ENCODE results near the gene PGAP6. TPM values are rescaled to one million over a fixed set of nuclear protein-coding genes. Genes with fewer than 3 reads are reported as not detected.

The PGAP6 gene
- total and polyA plus RNA-seq, 2 donors (not counting 1 experiment from before 2014, with no cell fraction given), result 46.2 to 82.7 TPM

DNA sequence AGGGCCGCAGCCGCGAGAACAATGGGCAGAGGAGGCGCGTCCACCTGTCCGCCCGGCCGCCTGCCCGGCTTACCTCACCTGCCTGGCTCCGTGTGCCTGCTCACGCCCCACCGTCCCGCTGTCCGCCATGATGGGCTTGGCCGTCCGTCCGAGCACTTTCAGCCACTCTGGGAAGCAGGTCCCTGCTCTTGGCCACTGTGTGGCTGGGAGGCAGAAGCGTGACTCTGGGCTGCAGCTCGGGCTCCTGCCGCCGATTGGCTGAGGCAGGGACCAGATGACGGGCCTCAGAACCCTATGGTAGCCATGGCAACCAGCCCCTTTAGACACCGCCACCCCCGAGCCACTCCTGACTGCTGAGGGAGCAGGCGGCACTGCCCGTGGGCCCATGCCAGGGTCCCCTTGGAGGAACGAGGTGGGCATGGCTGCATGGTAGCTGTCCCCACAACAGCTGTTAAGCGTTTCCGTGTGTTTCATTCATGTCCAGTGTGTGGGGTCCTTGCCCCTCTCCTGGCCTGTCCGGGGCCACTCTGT, 20.4 kb downstream of the PGAP6 start:
- H3K9me3 ChIP-seq (ENCODE audit: control insufficient read depth, insufficient read depth, low read depth, low read length), result no peaks in the 10 kb centered on the region
- H3K27me3 ChIP-seq (ENCODE audit: control insufficient read depth, insufficient read depth, low read length), result no peaks in the 10 kb centered on the region
- H3K79me2 ChIP-seq (ENCODE audit: control insufficient read depth, insufficient read depth, low read length), result no peaks in the 10 kb centered on the region
- H4K20me1 ChIP-seq (ENCODE audit: control insufficient read depth, extremely low read depth, insufficient read depth, low read length), result no peaks in the 10 kb centered on the region
- no peak overlapping the region for H3K4me3 ChIP-seq (replicated peaks in 1 of 4; ENCODE audit: control extremely low read depth in 1 of 4, insufficient read depth in 1 of 4, low read depth in 3 of 4, low read length in 4 of 4)
- no peak for DNase-seq (ENCODE audit: low read depth in 2 of 2)
- H2AFZ ChIP-seq (ENCODE audit: low read length), result no peak overlapping the region
- peaks cover 2% of the 10 kb centered on the region for H3K36me3 ChIP-seq (ENCODE audit: control insufficient read depth, insufficient read depth, low read length)
- no peak overlapping the region for H3K9ac ChIP-seq (ENCODE audit: insufficient read depth, low read length)
- no peak overlapping the region for H3K4me2 ChIP-seq (ENCODE audit: extremely low read depth, insufficient read depth, low read length)
- no peak for TF ChIP-seq EZH2 (IDR thresholded peaks at IDR 0.05; ENCODE audit: low read length, missing control alignments)
- TF ChIP-seq, protein P1, sequence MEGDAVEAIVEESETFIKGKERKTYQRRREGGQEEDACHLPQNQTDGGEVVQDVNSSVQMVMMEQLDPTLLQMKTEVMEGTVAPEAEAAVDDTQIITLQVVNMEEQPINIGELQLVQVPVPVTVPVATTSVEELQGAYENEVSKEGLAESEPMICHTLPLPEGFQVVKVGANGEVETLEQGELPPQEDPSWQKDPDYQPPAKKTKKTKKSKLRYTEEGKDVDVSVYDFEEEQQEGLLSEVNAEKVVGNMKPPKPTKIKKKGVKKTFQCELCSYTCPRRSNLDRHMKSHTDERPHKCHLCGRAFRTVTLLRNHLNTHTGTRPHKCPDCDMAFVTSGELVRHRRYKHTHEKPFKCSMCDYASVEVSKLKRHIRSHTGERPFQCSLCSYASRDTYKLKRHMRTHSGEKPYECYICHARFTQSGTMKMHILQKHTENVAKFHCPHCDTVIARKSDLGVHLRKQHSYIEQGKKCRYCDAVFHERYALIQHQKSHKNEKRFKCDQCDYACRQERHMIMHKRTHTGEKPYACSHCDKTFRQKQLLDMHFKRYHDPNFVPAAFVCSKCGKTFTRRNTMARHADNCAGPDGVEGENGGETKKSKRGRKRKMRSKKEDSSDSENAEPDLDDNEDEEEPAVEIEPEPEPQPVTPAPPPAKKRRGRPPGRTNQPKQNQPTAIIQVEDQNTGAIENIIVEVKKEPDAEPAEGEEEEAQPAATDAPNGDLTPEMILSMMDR (conservative IDR thresholded peaks at IDR 0.05 in 1 of 2, IDR thresholded peaks at IDR 0.05 in 1 of 2; ENCODE audit: low read depth in 1 of 2, low read length in 2 of 2), result no peak
- H3K27ac ChIP-seq (ENCODE audit: insufficient read depth, low read length), result no peak overlapping the region
- H3K4me1 ChIP-seq (ENCODE audit: control insufficient read depth, extremely low read depth, insufficient read depth, low read length), result no peaks in the 10 kb centered on the region

GRCh38 chr16:360698-361336, 21.0 kb downstream of the PGAP6 start:
- no peak for DNase-seq (ENCODE audit: low read depth in 2 of 2)
- no peak overlapping the region for H3K4me3 ChIP-seq (replicated peaks in 1 of 4; ENCODE audit: control extremely low read depth in 1 of 4, insufficient read depth in 1 of 4, low read depth in 3 of 4, low read length in 4 of 4)
- no peaks in the 10 kb centered on the region for H3K36me3 ChIP-seq (ENCODE audit: control insufficient read depth, insufficient read depth, low read length)
- H3K9ac ChIP-seq (ENCODE audit: insufficient read depth, low read length), result no peak overlapping the region
- H3K4me2 ChIP-seq (ENCODE audit: extremely low read depth, insufficient read depth, low read length), result no peak overlapping the region
- no peaks in the 10 kb centered on the region for H3K27me3 ChIP-seq (ENCODE audit: control insufficient read depth, insufficient read depth, low read length)
- H3K79me2 ChIP-seq (ENCODE audit: control insufficient read depth, insufficient read depth, low read length), result no peaks in the 10 kb centered on the region
- H4K20me1 ChIP-seq (ENCODE audit: control insufficient read depth, extremely low read depth, insufficient read depth, low read length), result no peaks in the 10 kb centered on the region
- no peak overlapping the region for H3K27ac ChIP-seq (ENCODE audit: insufficient read depth, low read length)
- no peak overlapping the region for H2AFZ ChIP-seq (ENCODE audit: low read length)
- H3K4me1 ChIP-seq (ENCODE audit: control insufficient read depth, extremely low read depth, insufficient read depth, low read length), result no peaks in the 10 kb centered on the region
- no peaks in the 10 kb centered on the region for H3K9me3 ChIP-seq (ENCODE audit: control insufficient read depth, insufficient read depth, low read depth, low read length)
- TF ChIP-seq EZH2 (IDR thresholded peaks at IDR 0.05; ENCODE audit: low read length, missing control alignments), result no peak
- TF ChIP-seq, protein P1 (conservative IDR thresholded peaks at IDR 0.05 in 1 of 2, IDR thresholded peaks at IDR 0.05 in 1 of 2; ENCODE audit: low read depth in 1 of 2, low read length in 2 of 2), result no peak

- Histone ChIP-seq H4K20me1 (ENCODE audit: control insufficient read depth, extremely low read depth, insufficient read depth, low read length) (no peaks in the 10 kb centered on the region), H2AFZ (ENCODE audit: low read length) (no peak overlapping the region), H3K9me3 (ENCODE audit: control insufficient read depth, insufficient read depth, low read depth, low read length) (no peaks in the 10 kb centered on the region), H3K79me2 (ENCODE audit: control insufficient read depth, insufficient read depth, low read length) (no peaks in the 10 kb centered on the region), H3K27ac (ENCODE audit: insufficient read depth, low read length) (no peak overlapping the region), H3K36me3 (ENCODE audit: control insufficient read depth, insufficient read depth, low read length) (no peaks in the 10 kb centered on the region), H3K9ac (ENCODE audit: insufficient read depth, low read length) (no peak overlapping the region), H3K4me1 (ENCODE audit: control insufficient read depth, extremely low read depth, insufficient read depth, low read length) (no peaks in the 10 kb centered on the region), H3K4me3 (replicated peaks in 1 of 4; ENCODE audit: control extremely low read depth in 1 of 4, insufficient read depth in 1 of 4, low read depth in 3 of 4, low read length in 4 of 4) (no peak overlapping the region), H3K27me3 (ENCODE audit: control insufficient read depth, insufficient read depth, low read length) (no peaks in the 10 kb centered on the region), H3K4me2 (ENCODE audit: extremely low read depth, insufficient read depth, low read length) (no peak overlapping the region)
- TF ChIP-seq EZH2 (IDR thresholded peaks at IDR 0.05; ENCODE audit: low read length, missing control alignments), result no peak
- TF ChIP-seq, protein P1 (conservative IDR thresholded peaks at IDR 0.05 in 1 of 2, IDR thresholded peaks at IDR 0.05 in 1 of 2; ENCODE audit: low read depth in 1 of 2, low read length in 2 of 2), result no peak
- no peak for DNase-seq (ENCODE audit: low read depth in 2 of 2)
Measured at GRCh38 chr16:359871-360697, 21.7 kb downstream of the PGAP6 start.

Data from fibroblast of lung (primary cell).